Endothelial cell of umbilical vein (primary cell): ENCODE measurements around the gene ZNF813. TPM values are rescaled to one million over a fixed set of nuclear protein-coding genes. Genes with fewer than 3 reads are reported as not detected.

Experiments used
- BruUV-seq: library from RNA; stranded (reverse); fragments of 400-500 nt; replicated peaks from 2 replicates; lab custom pipeline; 2021; lab: Mats Ljungman, UMichigan
- CTCF ChIA-PET: fragments of 300-600, 350-600 bp; sonication (Branson Sonifier 250); formaldehyde crosslinking; loops from one replicate; lab custom pipeline; 2021; ENCODE audit warnings: antibody characterized with exemption, inconsistent platforms; lab: Charles Lee
- POLR2A ChIA-PET: fragments of 300-600, 350-600 bp; sonication (Branson Sonifier 250); formaldehyde crosslinking; loops from one replicate; lab custom pipeline; 2021; ENCODE audit warnings: antibody characterized with exemption, inconsistent platforms; lab: Charles Lee
- DNase-seq: peaks from one replicate; pipeline ENCODE4 v3.0.0-alpha.2; 2011; ENCODE audit warnings: low read depth, low spot score
- FAIRE-seq: peaks from 2 replicates; lab custom pipeline; 2011; peaks lifted over from hg19 to GRCh38; lab: Jason Lieb, UNC
- H2AFZ ChIP-seq: 2 replicates; pipeline ENCODE4 v1.6.0; 2012; ENCODE audit warnings: low read depth, low read length, control low read depth, inconsistent platforms
- H3K27ac ChIP-seq: 2 replicates; pipeline ENCODE4 v1.5.1; 2011; ENCODE audit warnings: low read depth, mild to moderate bottlenecking, control low read depth, low read length, moderate library complexity; ENCODE audit not compliant: insufficient read depth
- H3K27me3 ChIP-seq, 2 experiments: 2 replicates each; pipeline versions ENCODE4 v1.6.0 to v1.6.1; 2011; ENCODE audit warnings: low read length in 2 of 2, mixed read lengths in 1 of 2; ENCODE audit not compliant: control insufficient read depth in 2 of 2, insufficient read depth in 2 of 2
- H3K36me3 ChIP-seq, 2 experiments: 2 replicates in 1 of 2; 3 replicates in 1 of 2; pipeline ENCODE4 v1.5.1; 2011; ENCODE audit warnings: low read length in 2 of 2, mild to moderate bottlenecking in 1 of 2, moderate library complexity in 1 of 2; ENCODE audit not compliant: control insufficient read depth in 2 of 2, insufficient read depth in 2 of 2; ENCODE audit errors: extremely low read depth in 1 of 2
- H3K4me1 ChIP-seq: 3 replicates; pipeline ENCODE4 v1.5.1; 2011; ENCODE audit warnings: mild to moderate bottlenecking, low read length; ENCODE audit not compliant: control insufficient read depth, insufficient read depth; ENCODE audit errors: extremely low read depth
- H3K4me2 ChIP-seq: 2 replicates; pipeline ENCODE4 v1.6.1; 2011; ENCODE audit warnings: low read length, control low read depth, mixed read lengths; ENCODE audit not compliant: insufficient read depth
- H3K4me3 ChIP-seq, 3 experiments: fragments of 200-600 bp in 1 of 3; sonication (generic), shearing (Covaris generic) in 1 of 3; replicated peaks in 1 of 3; 2 replicates each; pipeline ENCODE4 v1.5.1; 2011 to 2016; ENCODE audit warnings: control low read depth in 3 of 3, low read length in 3 of 3, mild to moderate bottlenecking in 2 of 3, inconsistent platforms in 1 of 3, low read depth in 1 of 3, moderate library complexity in 1 of 3; ENCODE audit not compliant: insufficient read depth in 1 of 3
- H3K79me2 ChIP-seq: 2 replicates; pipeline ENCODE4 v1.6.0; 2012; ENCODE audit warnings: low read length, inconsistent platforms; ENCODE audit not compliant: control insufficient read depth, insufficient read depth
- H3K9ac ChIP-seq: replicated peaks from 2 replicates; pipeline ENCODE3; 2011; ENCODE audit warnings: low read length, control low read depth; ENCODE audit not compliant: insufficient read depth; ENCODE audit errors: extremely low read depth
- H3K9me1 ChIP-seq: replicated peaks from 3 replicates; pipeline ENCODE4 v1.6.0; 2011; ENCODE audit warnings: mild to moderate bottlenecking, low read length; ENCODE audit not compliant: control insufficient read depth, insufficient read depth; ENCODE audit errors: extremely low read depth
- H3K9me3 ChIP-seq: replicated peaks from 2 replicates; pipeline ENCODE4 v1.5.1; 2012; ENCODE audit warnings: low read length, inconsistent platforms; ENCODE audit not compliant: control insufficient read depth, insufficient read depth
- H4K20me1 ChIP-seq: replicated peaks from 2 replicates; pipeline ENCODE3; 2011; ENCODE audit warnings: mild to moderate bottlenecking, low read length; ENCODE audit not compliant: control insufficient read depth, insufficient read depth; ENCODE audit errors: extremely low read depth
- JUN ChIP-seq: IDR thresholded peaks from 2 replicates; pipeline ENCODE4 v1.6.1; 2011; ENCODE audit warnings: borderline replicate concordance, low read depth; ENCODE audit not compliant: insufficient read length, insufficient read depth
- POLR2AphosphoS5 ChIP-seq: IDR thresholded peaks from 2 replicates; pipeline ENCODE4 v1.6.1; 2012; ENCODE audit warnings: low read depth, mild to moderate bottlenecking, control low read depth, low read length, moderate library complexity; ENCODE audit not compliant: insufficient read depth
- dilution Hi-C: fragments of 300-500 bp; cut with MboI; formaldehyde crosslinking; loops from one replicate; pipeline ENCODE4 v1.15.0; 2019; ENCODE audit warnings: low sequenced_read_pairs; ENCODE audit not compliant: extremely low pct_ligation_motif_present
- intact Hi-C: fragments of 100-400 bp; cut with micrococcal nuclease; formaldehyde crosslinking; loops from one replicate; pipeline ENCODE4 v1.10.0; 2022
- polyA plus RNA-seq, 4 experiments: library from polyadenylated mRNA; depleted of rRNA in 3 of 4; stranded (reverse) in 3 of 4; unstranded in 1 of 4; fragments of >200 nt; gene quantifications; 2 replicates each; pipeline versions ENCODE4 v1.2.1 to v1.2.3, GENCODE V29; 2011 to 2012; ENCODE audit warnings: missing spikeins in 1 of 4
- total RNA-seq: library from RNA; stranded (reverse); gene quantifications from 2 replicates; pipeline ENCODE4 v1.2.3, GENCODE V29; 2021

Gene ZNF813
- total and polyA plus RNA-seq, 2 donors (not counting 3 experiments of a cell fraction or from before 2014, with no cell fraction given), result 0.47 to 2.3 TPM

DNA sequence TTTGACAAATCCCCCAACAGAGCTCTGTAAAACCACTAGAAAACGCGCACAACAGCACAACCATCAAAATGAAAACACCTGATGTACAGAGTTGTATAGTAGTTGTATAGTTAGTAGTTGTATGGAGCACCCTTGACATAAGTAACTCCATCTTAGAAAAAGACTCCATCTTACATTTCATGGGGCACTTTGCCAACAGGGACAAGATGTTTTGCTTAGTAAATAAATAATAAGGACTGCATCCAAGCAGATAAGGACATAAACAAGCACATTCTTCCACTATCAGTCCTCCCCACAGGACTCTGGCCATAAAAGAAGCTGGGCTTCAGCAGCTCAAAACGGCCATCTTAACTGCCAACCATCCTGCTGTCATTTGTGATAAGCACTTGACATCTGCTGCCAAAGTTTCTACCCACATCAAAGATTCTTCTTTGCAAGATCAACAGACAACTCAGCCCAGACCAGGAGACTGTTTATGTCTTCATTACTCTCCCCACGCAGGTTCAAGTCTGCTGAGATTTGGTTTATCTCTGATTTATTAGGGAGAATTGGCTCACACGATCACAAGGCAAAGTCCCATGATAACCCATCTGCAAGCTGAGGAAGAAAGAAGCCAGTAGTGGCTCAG lies 49.7 kb downstream of the ZNF813 start:
- Histone ChIP-seq H4K20me1 (no peaks in the 10 kb centered on the region), H3K4me3 (no peak overlapping the region), H3K9me3 (no peaks in the 10 kb centered on the region), H3K9me1 (no peaks in the 10 kb centered on the region), H3K4me1 (peaks cover 8% of the 10 kb centered on the region), H3K9ac (no peak overlapping the region), H3K4me2 (no peak overlapping the region), H3K27me3 (no peaks in the 10 kb centered on the region), H3K36me3 (no peaks in the 10 kb centered on the region), H3K27ac (no peak overlapping the region), H2AFZ (no peak overlapping the region), H3K79me2 (peaks cover 5% of the 10 kb centered on the region)
- dilution Hi-C loops, result no loop called here
- no peak for DNase-seq
- ChIA-PET CTCF (no interaction called here), POLR2A (no interaction called here)
- no peak for TF ChIP-seq JUN
- intact Hi-C loops, result loop anchor here (10.0 kb wide), 1 partner anchor 228 kb away; no protein-coding TSS in a partner anchor
- BruUV-seq, result no TSS peak
- no peak for FAIRE-seq

DNA sequence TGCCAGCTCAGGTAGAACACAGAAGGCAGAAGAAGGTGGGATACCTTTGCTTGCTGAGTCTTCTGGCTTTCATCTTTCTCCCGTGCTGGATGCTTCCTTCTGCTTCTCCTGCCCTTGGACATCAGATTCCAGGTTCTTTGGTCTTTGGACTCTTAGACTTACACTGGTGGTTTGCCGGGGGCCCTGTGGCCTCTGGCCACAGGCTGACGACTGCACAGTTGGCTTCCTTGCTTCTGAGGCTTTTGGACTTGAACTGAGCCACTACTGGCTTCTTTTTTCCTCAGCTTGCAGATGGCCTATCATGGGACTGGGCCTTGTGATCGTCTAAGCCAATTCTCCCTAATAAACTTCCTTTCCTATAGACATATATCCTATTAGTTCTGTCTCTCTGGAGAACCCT lies 50.6 kb downstream of the ZNF813 start:
- H3K4me2 ChIP-seq, result no peak overlapping the region
- POLR2A ChIA-PET, result no interaction called here
- H3K9ac ChIP-seq, result no peak overlapping the region
- no TSS peak for BruUV-seq
- FAIRE-seq (no peak), DNase-seq (no peak)
- H3K9me1 ChIP-seq, result no peaks in the 10 kb centered on the region
- intact Hi-C loops (loop anchor here (10.0 kb wide), 1 partner anchor 227 kb away; no protein-coding TSS in a partner anchor), dilution Hi-C loops (no loop called here)
- peaks cover 8% of the 10 kb centered on the region for H3K4me1 ChIP-seq
- no peak overlapping the region for H2AFZ ChIP-seq
- H3K4me3 ChIP-seq, result no peak overlapping the region
- H3K27ac ChIP-seq, result no peak overlapping the region
- no peaks in the 10 kb centered on the region for H3K9me3 ChIP-seq
- CTCF ChIA-PET, result no interaction called here
- H4K20me1 ChIP-seq, result no peaks in the 10 kb centered on the region
- no peaks in the 10 kb centered on the region for H3K27me3 ChIP-seq
- H3K79me2 ChIP-seq, result peaks cover 5% of the 10 kb centered on the region
- H3K36me3 ChIP-seq, result no peaks in the 10 kb centered on the region
- TF ChIP-seq POLR2AphosphoS5, result no peak
